ENCODE results near the gene C22orf23. TPM values are rescaled to one million over a fixed set of nuclear protein-coding genes. Genes with fewer than 3 reads are reported as not detected.

C22orf23 gene
- total and polyA plus RNA-seq, 9 donors = 0.18 to 15.2 (median 8.7) TPM

Other genes with a start within 250 kb of the C22orf23 start
- gene GCAT, start 145.7 kb downstream of the C22orf23 start, total RNA-seq = 7.4 TPM
- gene GCAT, start 145.7 kb downstream of the C22orf23 start, polyA plus RNA-seq (ENCODE audit: insufficient read depth in 1 of 8, insufficient read length in 8 of 8, low replicate concordance in 1 of 8) = 1 to 10 TPM; 4.4 to 8.3 (median 6.5) TPM
- not detected for gene GALR3, start 130.2 kb downstream of the C22orf23 start, total RNA-seq
- under 1 TPM in 3 of 8 donors, not detected in 5; 0.09 to 0.14 (median 0.10) TPM for gene GALR3, start 130.2 kb downstream of the C22orf23 start, polyA plus RNA-seq (ENCODE audit: insufficient read depth in 1 of 8, insufficient read length in 8 of 8, low replicate concordance in 1 of 8)
- 9.8 TPM for gene ANKRD54, start 109.3 kb downstream of the C22orf23 start, total RNA-seq
- gene ANKRD54, start 109.3 kb downstream of the C22orf23 start, polyA plus RNA-seq (ENCODE audit: insufficient read depth in 1 of 8, insufficient read length in 8 of 8, low replicate concordance in 1 of 8) = 10 to 100 TPM; 10.0 to 15.4 (median 11.7) TPM
- gene EIF3L, start 104.2 kb downstream of the C22orf23 start, total RNA-seq = 1,312 TPM
- 1,000 to 10,000 TPM; 1,056 to 1,352 (median 1,211) TPM for gene EIF3L, start 104.2 kb downstream of the C22orf23 start, polyA plus RNA-seq (ENCODE audit: insufficient read depth in 1 of 8, insufficient read length in 8 of 8, low replicate concordance in 1 of 8)
- gene MICALL1, start 47.3 kb downstream of the C22orf23 start, total RNA-seq = 21.7 TPM
- gene MICALL1, start 47.3 kb downstream of the C22orf23 start, polyA plus RNA-seq (ENCODE audit: insufficient read depth in 1 of 8, insufficient read length in 8 of 8, low replicate concordance in 1 of 8) = 10 to 100 TPM; 35.8 to 73.8 (median 51.1) TPM
- 58.1 TPM for gene POLR2F, start 98 bp upstream of the C22orf23 start, total RNA-seq
- gene POLR2F, start 98 bp upstream of the C22orf23 start, polyA plus RNA-seq (ENCODE audit: insufficient read depth in 1 of 8, insufficient read length in 8 of 8, low replicate concordance in 1 of 8) = 10 to 100 TPM; 45.3 to 55.1 (median 50.3) TPM
- gene SOX10, start 31.0 kb upstream of the C22orf23 start, total RNA-seq = 2.2 TPM
- 10 to 100 TPM in 2 of 8 donors, 1 to 10 TPM in 6; 4.4 to 19.8 (median 8.1) TPM for gene SOX10, start 31.0 kb upstream of the C22orf23 start, polyA plus RNA-seq (ENCODE audit: insufficient read depth in 1 of 8, insufficient read length in 8 of 8, low replicate concordance in 1 of 8)
- gene PICK1, start 103.8 kb upstream of the C22orf23 start, total RNA-seq = 11.9 TPM
- gene PICK1, start 103.8 kb upstream of the C22orf23 start, polyA plus RNA-seq (ENCODE audit: insufficient read depth in 1 of 8, insufficient read length in 8 of 8, low replicate concordance in 1 of 8) = 10 to 100 TPM in 7 of 8 donors, 1 to 10 TPM in 1; 8.8 to 13.1 (median 10.4) TPM
- 2.4 TPM for gene SLC16A8, start 130.6 kb upstream of the C22orf23 start, total RNA-seq
- 1 to 10 TPM; 1.0 to 3.4 (median 2.2) TPM for gene SLC16A8, start 130.6 kb upstream of the C22orf23 start, polyA plus RNA-seq (ENCODE audit: insufficient read depth in 1 of 8, insufficient read length in 8 of 8, low replicate concordance in 1 of 8)
- gene BAIAP2L2, start 157.1 kb upstream of the C22orf23 start, total RNA-seq = 0.22 TPM
- gene BAIAP2L2, start 157.1 kb upstream of the C22orf23 start, polyA plus RNA-seq (ENCODE audit: insufficient read depth in 1 of 8, insufficient read length in 8 of 8, low replicate concordance in 1 of 8) = 1 to 10 TPM in 6 of 8 donors, under 1 TPM in 2; 0.61 to 6.4 (median 1.3) TPM
- 10.1 TPM for gene PLA2G6, start 228.2 kb upstream of the C22orf23 start, total RNA-seq
- gene PLA2G6, start 228.2 kb upstream of the C22orf23 start, polyA plus RNA-seq (ENCODE audit: insufficient read depth in 1 of 8, insufficient read length in 8 of 8, low replicate concordance in 1 of 8) = 10 to 100 TPM in 4 of 8 donors, 1 to 10 TPM in 4; 6.3 to 14.2 (median 10.5) TPM
- gene MAFF, start 248.4 kb upstream of the C22orf23 start, total RNA-seq = 3.5 TPM
- gene MAFF, start 248.4 kb upstream of the C22orf23 start, polyA plus RNA-seq (ENCODE audit: insufficient read depth in 1 of 8, insufficient read length in 8 of 8, low replicate concordance in 1 of 8) = 1 to 10 TPM; 2.0 to 7.3 (median 4.7) TPM

Data from muscle of leg (tissue), 9 donors.